ENCODE data around the gene LRRC7.

The LRRC7 gene

GRCh38 chr1:70146488-70146887 is 578.8 kb downstream of the LRRC7 start:
- in situ Hi-C loops (cut with HindIII; ENCODE audit: low sequenced_read_pairs) = no loop called here

- in situ Hi-C loops (cut with HindIII; ENCODE audit: low sequenced_read_pairs) = no loop called here
Measured at GRCh38 chr1:70150444-70150843, 582.7 kb downstream of the LRRC7 start.

GRCh38 chr1:70153739-70154138 is 586.0 kb downstream of the LRRC7 start:
- in situ Hi-C loops (cut with HindIII; ENCODE audit: low sequenced_read_pairs) = no loop called here

GRCh38 chr1:70156529-70157120 is 588.9 kb downstream of the LRRC7 start:
- in situ Hi-C loops (cut with HindIII; ENCODE audit: low sequenced_read_pairs) = no loop called here

GRCh38 chr1:70164350-70164749 is 596.6 kb downstream of the LRRC7 start:
- in situ Hi-C loops (cut with HindIII; ENCODE audit: low sequenced_read_pairs) = no loop called here

- in situ Hi-C loops (cut with HindIII; ENCODE audit: low sequenced_read_pairs) = no loop called here
Measured at GRCh38 chr1:70168283-70168682, 600.6 kb downstream of the LRRC7 start.

GRCh38 chr1:70169018-70169839 is 601.5 kb downstream of the LRRC7 start:
- in situ Hi-C loops (cut with HindIII; ENCODE audit: low sequenced_read_pairs) = no loop called here

- in situ Hi-C loops (cut with HindIII; ENCODE audit: low sequenced_read_pairs) = no loop called here
Measured at GRCh38 chr1:70171512-70171911, 603.8 kb downstream of the LRRC7 start.
